Panc1 (cell line): Measurements from ENCODE around the gene PXYLP1. TPM values are rescaled to one million over a fixed set of nuclear protein-coding genes. Genes with fewer than 3 reads are reported as not detected.

ENCODE experiments used
- ATAC-seq: fragments of 200-7000 bp; cut with Tn5 transposase; 2 replicates; pipeline ENCODE4 v1.9.1; 2020; ENCODE audit warnings: mild to moderate bottlenecking, moderate library complexity
- BruUV-seq: library from RNA; stranded (reverse); fragments of 400-500 nt; replicated peaks from 2 replicates; lab custom pipeline; 2021; lab: Mats Ljungman, UMichigan
- CTCF ChIA-PET: fragments of 300-600 bp; sonication (Branson Sonifier 250); formaldehyde crosslinking; loops from one replicate; lab custom pipeline; 2022; ENCODE audit warnings: antibody characterized with exemption; lab: Charles Lee
- POLR2A ChIA-PET: fragments of 300-600 bp; sonication (Branson Sonifier 250); formaldehyde crosslinking; loops from one replicate; lab custom pipeline; 2022; ENCODE audit warnings: antibody characterized with exemption; lab: Charles Lee
- DNase-seq: peaks from one replicate; pipeline ENCODE4 v3.0.0-alpha.2; 2010; ENCODE audit warnings: low read depth, low spot score
- H3K27ac ChIP-seq: 2 replicates; pipeline ENCODE4 v1.5.1; 2011; ENCODE audit warnings: mild to moderate bottlenecking, low read length, inconsistent platforms
- H3K27me3 ChIP-seq: fragments of 200-500 bp; sonication (Bioruptor generic); 2 replicates; pipeline ENCODE4 v1.6.0; 2014; ENCODE audit warnings: low read length, inconsistent platforms; ENCODE audit not compliant: control insufficient read depth, insufficient read depth
- H3K36me3 ChIP-seq: fragments of 200-500 bp; sonication (Bioruptor generic); 2 replicates; pipeline ENCODE4 v1.5.1; 2014; ENCODE audit warnings: inconsistent platforms, mild to moderate bottlenecking, low read length, moderate library complexity; ENCODE audit not compliant: control insufficient read depth, insufficient read depth
- H3K4me1 ChIP-seq: 2 replicates; pipeline ENCODE4 v1.5.1; 2011; ENCODE audit warnings: inconsistent platforms, mild to moderate bottlenecking, low read length, moderate library complexity; ENCODE audit not compliant: control insufficient read depth, insufficient read depth
- H3K4me3 ChIP-seq, 2 experiments: 2 replicates each; pipeline ENCODE4 v1.5.1; 2011 to 2012; ENCODE audit warnings: low read depth in 2 of 2, low read length in 2 of 2, mild to moderate bottlenecking in 2 of 2, inconsistent platforms in 1 of 2, moderate library complexity in 1 of 2
- H3K9me3 ChIP-seq: fragments of 200-500 bp; sonication (Bioruptor generic); 2 replicates; pipeline ENCODE4 v1.5.1; 2014; ENCODE audit warnings: low read depth, mild to moderate bottlenecking, inconsistent platforms, low read length, moderate library complexity; ENCODE audit not compliant: control insufficient read depth, insufficient read depth
- POLR2AphosphoS5 ChIP-seq: IDR thresholded peaks from 2 replicates; pipeline ENCODE4 v1.6.1; 2012; ENCODE audit warnings: mild to moderate bottlenecking, low read depth, low read length, moderate library complexity
- SIN3A ChIP-seq: IDR thresholded peaks from 2 replicates; pipeline ENCODE4 v1.6.1; 2012; ENCODE audit warnings: low read depth, mild to moderate bottlenecking, low read length, moderate library complexity, borderline replicate concordance; ENCODE audit not compliant: insufficient read depth
- TCF7L2 ChIP-seq: IDR thresholded peaks from 2 replicates; pipeline ENCODE4 v1.6.1; 2011; ENCODE audit warnings: mild to moderate bottlenecking, low read depth, low read length, inconsistent platforms
- in situ Hi-C: cut with HindIII; loops from 2 replicates; pipeline ENCODE4 v1.10.0; 2016; ENCODE audit warnings: low sequenced_read_pairs, low pct_unique_long_range_greater_than_20kb
- intact Hi-C: fragments of 100-400 bp; cut with micrococcal nuclease; formaldehyde crosslinking; loops from one replicate; pipeline ENCODE4 v1.10.0; 2022; ENCODE audit not compliant: unreplicated experiment
- total RNA-seq: library from RNA; stranded (reverse); gene quantifications from one replicate; pipeline ENCODE4 v1.2.1, GENCODE V29; 2021; ENCODE audit not compliant: unreplicated experiment
- TF ChIP-seq, protein P1 (sequence below): fragments of 450-650 bp; IDR thresholded peaks from 2 replicates; pipeline ENCODE4 v1.5.1; 2017; ENCODE audit warnings: mild to moderate bottlenecking
- TF ChIP-seq, protein P2 (sequence below), 2 experiments: IDR thresholded peaks; 2 replicates each; pipeline ENCODE4 v1.6.1; 2011 to 2012; ENCODE audit warnings: low read depth in 2 of 2, control low read depth in 1 of 2, low read length in 1 of 2, mild to moderate bottlenecking in 1 of 2, moderate library complexity in 1 of 2; ENCODE audit not compliant: insufficient read depth in 1 of 2

Gene PXYLP1
- total RNA-seq, 1 experiment from 2014 or later, result 1.4 TPM

DNA sequence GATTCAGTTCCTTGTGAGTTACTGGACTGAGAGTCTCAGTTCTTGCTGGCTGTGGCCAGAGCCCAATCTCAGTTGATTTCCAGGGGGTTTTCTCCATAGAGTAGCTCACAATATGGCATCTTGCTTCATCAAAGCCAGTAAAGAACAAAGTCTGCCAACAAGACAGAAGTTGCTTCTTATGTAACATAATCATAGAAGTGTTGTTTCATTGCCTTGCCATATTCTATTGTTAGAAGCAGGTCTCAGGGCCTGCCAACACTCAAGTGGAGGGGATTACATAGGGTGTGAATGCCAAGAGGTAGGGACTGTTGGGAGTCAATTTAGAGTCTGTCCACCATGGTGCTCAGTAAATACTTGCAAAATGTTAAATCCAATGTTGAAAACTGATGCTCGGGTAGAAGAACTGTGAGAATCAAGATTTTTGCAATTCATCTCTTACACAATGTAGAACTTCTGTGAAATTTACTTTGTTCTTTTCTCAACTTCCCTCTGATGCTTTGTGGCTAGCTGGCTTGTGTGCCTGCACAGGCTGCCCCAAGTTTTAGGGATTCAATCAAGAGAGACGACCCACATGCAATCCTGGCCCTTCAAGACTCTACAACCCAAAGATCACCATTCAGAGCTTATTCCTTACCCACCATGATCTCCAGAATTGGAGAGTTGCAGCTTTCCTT, 13.3 kb upstream of the PXYLP1 start:
- ATAC-seq, result no peak
- intact Hi-C loops (no loop called here), in situ Hi-C loops (no loop called here)
- peaks cover 5% of the 10 kb centered on the region; the same call in 1 of the 2 replicates for H3K27me3 ChIP-seq
- DNase-seq, result no peak
- CTCF ChIA-PET, result no interaction called here
- no peak for TF ChIP-seq TCF7L2
- TF ChIP-seq SIN3A, result no peak
- TF ChIP-seq POLR2AphosphoS5, result no peak
- TF ChIP-seq, protein P1, sequence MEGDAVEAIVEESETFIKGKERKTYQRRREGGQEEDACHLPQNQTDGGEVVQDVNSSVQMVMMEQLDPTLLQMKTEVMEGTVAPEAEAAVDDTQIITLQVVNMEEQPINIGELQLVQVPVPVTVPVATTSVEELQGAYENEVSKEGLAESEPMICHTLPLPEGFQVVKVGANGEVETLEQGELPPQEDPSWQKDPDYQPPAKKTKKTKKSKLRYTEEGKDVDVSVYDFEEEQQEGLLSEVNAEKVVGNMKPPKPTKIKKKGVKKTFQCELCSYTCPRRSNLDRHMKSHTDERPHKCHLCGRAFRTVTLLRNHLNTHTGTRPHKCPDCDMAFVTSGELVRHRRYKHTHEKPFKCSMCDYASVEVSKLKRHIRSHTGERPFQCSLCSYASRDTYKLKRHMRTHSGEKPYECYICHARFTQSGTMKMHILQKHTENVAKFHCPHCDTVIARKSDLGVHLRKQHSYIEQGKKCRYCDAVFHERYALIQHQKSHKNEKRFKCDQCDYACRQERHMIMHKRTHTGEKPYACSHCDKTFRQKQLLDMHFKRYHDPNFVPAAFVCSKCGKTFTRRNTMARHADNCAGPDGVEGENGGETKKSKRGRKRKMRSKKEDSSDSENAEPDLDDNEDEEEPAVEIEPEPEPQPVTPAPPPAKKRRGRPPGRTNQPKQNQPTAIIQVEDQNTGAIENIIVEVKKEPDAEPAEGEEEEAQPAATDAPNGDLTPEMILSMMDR, result no peak
- TF ChIP-seq, protein P2, sequence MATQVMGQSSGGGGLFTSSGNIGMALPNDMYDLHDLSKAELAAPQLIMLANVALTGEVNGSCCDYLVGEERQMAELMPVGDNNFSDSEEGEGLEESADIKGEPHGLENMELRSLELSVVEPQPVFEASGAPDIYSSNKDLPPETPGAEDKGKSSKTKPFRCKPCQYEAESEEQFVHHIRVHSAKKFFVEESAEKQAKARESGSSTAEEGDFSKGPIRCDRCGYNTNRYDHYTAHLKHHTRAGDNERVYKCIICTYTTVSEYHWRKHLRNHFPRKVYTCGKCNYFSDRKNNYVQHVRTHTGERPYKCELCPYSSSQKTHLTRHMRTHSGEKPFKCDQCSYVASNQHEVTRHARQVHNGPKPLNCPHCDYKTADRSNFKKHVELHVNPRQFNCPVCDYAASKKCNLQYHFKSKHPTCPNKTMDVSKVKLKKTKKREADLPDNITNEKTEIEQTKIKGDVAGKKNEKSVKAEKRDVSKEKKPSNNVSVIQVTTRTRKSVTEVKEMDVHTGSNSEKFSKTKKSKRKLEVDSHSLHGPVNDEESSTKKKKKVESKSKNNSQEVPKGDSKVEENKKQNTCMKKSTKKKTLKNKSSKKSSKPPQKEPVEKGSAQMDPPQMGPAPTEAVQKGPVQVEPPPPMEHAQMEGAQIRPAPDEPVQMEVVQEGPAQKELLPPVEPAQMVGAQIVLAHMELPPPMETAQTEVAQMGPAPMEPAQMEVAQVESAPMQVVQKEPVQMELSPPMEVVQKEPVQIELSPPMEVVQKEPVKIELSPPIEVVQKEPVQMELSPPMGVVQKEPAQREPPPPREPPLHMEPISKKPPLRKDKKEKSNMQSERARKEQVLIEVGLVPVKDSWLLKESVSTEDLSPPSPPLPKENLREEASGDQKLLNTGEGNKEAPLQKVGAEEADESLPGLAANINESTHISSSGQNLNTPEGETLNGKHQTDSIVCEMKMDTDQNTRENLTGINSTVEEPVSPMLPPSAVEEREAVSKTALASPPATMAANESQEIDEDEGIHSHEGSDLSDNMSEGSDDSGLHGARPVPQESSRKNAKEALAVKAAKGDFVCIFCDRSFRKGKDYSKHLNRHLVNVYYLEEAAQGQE (IDR thresholded peaks at IDR 0.05; ENCODE audit: insufficient read depth in 1 of 2, low read depth in 2 of 2, low read length in 1 of 2), result no peak
- no peak overlapping the region for H3K4me3 ChIP-seq
- POLR2A ChIA-PET, result no interaction called here
- no TSS peak for BruUV-seq
- no peak overlapping the region for H3K27ac ChIP-seq
- H3K36me3 ChIP-seq, result no peaks in the 10 kb centered on the region
- H3K4me1 ChIP-seq, result no peaks in the 10 kb centered on the region
- H3K9me3 ChIP-seq, result no peaks in the 10 kb centered on the region

DNA sequence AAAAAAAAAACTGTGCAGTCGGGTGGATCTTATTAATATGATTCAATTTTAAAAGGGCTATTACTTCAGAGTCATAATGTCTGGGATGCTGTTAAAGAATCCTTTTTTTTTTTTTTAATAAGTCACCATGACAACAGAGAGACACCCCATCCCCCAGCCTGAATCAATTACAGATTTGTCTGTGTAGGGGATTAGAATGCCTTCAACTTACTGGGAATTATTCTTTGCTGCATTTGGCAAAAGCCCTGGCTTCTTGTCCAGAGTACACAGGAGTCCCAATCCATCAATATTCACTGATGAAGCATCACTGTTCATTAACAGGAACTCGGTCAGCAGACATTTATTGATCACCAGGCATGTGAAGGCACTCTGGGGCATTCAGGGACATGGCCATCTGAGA, 12.7 kb upstream of the PXYLP1 start:
- CTCF ChIA-PET, result no interaction called here
- peaks cover 4% of the 10 kb centered on the region; the same call in 1 of the 2 replicates for H3K9me3 ChIP-seq
- ATAC-seq (no peak), DNase-seq (no peak)
- peaks cover 5% of the 10 kb centered on the region; the same call in 1 of the 2 replicates for H3K27me3 ChIP-seq
- H3K4me3 ChIP-seq, result no peak overlapping the region
- BruUV-seq, result no TSS peak
- POLR2A ChIA-PET, result no interaction called here
- H3K27ac ChIP-seq, result no peak overlapping the region
- no peaks in the 10 kb centered on the region for H3K4me1 ChIP-seq
- no peaks in the 10 kb centered on the region for H3K36me3 ChIP-seq
- intact Hi-C loops, result no loop called here
- in situ Hi-C loops, result no loop called here
- TF ChIP-seq TCF7L2 (no peak), SIN3A (no peak), POLR2AphosphoS5 (no peak)
- TF ChIP-seq, protein P2 (IDR thresholded peaks at IDR 0.05; ENCODE audit: insufficient read depth in 1 of 2, low read depth in 2 of 2, low read length in 1 of 2), result no peak
- TF ChIP-seq, protein P1, result no peak
